ENCODE measurements around the gene KRTAP12-2. TPM values are rescaled to one million over a fixed set of nuclear protein-coding genes. Genes with fewer than 3 reads are reported as not detected.
"Not testable (repeated sequence)": the region's sequence is repeated elsewhere in the genome, so short reads cannot be mapped to it uniquely, and the experiment has no call there.

The KRTAP12-2 gene
- total RNA-seq, 2 donors from 2014 or later = not detected

DNA sequence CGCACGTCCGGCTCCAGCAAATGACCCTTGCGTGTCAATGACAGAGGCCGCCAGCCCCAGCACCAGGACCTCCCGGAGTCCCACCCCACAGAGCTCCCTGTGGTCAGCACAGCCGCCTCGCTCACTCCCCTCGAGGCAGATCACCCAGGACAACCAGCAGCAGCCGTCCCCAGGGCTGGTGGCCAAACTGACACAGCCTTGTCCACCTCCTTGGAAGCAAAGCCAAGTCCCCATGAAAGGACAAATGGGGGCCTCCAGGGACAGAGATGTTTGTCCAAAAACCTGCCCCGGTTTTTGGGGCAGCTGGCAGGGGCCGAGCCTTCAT, 27.4 kb downstream of the KRTAP12-2 start:
- Mint-ChIP-seq H3K27ac (no peak overlapping the region), H3K36me3 (ENCODE audit: low read depth) (no peaks in the 10 kb centered on the region), H3K9me3 (peaks cover 31% of the 10 kb centered on the region), H3K27me3 (ENCODE audit: insufficient read depth) (peaks cover 3% of the 10 kb centered on the region), H3K4me3 (no peak overlapping the region), H3K4me1 (peaks cover 2% of the 10 kb centered on the region)
- TF ChIP-seq, protein P1, sequence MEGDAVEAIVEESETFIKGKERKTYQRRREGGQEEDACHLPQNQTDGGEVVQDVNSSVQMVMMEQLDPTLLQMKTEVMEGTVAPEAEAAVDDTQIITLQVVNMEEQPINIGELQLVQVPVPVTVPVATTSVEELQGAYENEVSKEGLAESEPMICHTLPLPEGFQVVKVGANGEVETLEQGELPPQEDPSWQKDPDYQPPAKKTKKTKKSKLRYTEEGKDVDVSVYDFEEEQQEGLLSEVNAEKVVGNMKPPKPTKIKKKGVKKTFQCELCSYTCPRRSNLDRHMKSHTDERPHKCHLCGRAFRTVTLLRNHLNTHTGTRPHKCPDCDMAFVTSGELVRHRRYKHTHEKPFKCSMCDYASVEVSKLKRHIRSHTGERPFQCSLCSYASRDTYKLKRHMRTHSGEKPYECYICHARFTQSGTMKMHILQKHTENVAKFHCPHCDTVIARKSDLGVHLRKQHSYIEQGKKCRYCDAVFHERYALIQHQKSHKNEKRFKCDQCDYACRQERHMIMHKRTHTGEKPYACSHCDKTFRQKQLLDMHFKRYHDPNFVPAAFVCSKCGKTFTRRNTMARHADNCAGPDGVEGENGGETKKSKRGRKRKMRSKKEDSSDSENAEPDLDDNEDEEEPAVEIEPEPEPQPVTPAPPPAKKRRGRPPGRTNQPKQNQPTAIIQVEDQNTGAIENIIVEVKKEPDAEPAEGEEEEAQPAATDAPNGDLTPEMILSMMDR (conservative IDR thresholded peaks at IDR 0.05) = no peak
- 94 to 95% methylated on average over 7 to 12 of the region's 12 CpGs for WGBS, 2 experiments (ENCODE audit: insufficient coverage in 1 of 2, insufficient read length in 1 of 2)
- Histone ChIP-seq H3K27ac (ENCODE audit: low read depth, low read length) (no peak overlapping the region), H3K4me1 (ENCODE audit: control insufficient read depth, insufficient read depth, low read length) (no peaks in the 10 kb centered on the region), H3K9me3 (ENCODE audit: control insufficient read depth, low read length) (peaks cover 8% of the 10 kb centered on the region), H3K36me3 (ENCODE audit: control insufficient read depth, insufficient read depth, low read length) (no peaks in the 10 kb centered on the region), H3K27me3 (ENCODE audit: control insufficient read depth, insufficient read depth, low read length, poor library complexity, severe bottlenecking) (no peaks in the 10 kb centered on the region), H3K9ac (ENCODE audit: extremely low read depth, low read length, poor library complexity, severe bottlenecking) (no peak overlapping the region), H3K4me3 (ENCODE audit: low read length) (no peak overlapping the region)
- no peak for DNase-seq

DNA sequence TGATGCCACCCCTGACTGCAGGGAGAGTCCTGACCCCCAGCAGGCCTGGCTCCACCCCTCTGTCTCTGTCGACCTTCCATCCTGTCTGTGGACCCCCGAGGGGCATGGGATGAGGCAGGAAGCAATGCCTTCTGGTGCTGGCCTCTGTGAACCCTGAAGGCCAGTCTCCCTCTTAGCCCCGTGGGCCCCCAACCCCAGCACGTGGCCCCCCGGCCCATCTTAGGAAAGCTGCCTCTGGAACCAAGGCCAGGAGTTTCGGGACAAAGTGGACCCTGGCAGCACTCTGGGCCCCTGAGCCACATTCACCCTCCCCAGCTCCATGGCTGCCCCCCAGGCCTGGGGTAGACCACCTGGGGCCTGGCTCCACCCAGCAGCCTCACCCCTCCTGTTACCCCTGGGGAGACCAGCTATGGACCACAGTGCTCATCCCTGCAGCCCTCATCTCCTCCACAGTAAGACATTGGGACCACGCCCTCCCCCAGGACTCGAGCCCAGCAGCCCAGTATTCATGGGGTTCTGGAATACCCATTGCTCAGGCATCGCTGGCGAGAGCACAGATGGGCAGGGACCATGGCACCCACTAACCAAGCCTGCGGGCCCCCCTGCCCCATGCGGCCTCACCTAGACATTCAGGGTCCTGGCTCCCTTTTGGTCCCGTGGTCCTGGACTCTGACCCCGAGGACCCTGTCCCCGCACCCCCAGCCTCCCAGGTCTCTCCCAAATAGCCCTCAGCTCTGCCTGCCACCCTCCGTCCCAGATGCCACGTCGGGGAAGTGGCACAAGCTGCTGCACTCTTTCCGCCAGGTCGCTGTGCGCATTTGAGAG, 28.0 kb downstream of the KRTAP12-2 start:
- H3K4me1 Mint-ChIP-seq; H3K4me3 Mint-ChIP-seq; H3K36me3 Mint-ChIP-seq (ENCODE audit: low read depth); H3K27ac Mint-ChIP-seq; H3K9ac ChIP-seq (ENCODE audit: extremely low read depth, low read length, poor library complexity, severe bottlenecking); H3K4me3 ChIP-seq (ENCODE audit: low read length); H3K27ac ChIP-seq (ENCODE audit: low read depth, low read length); H3K27me3 Mint-ChIP-seq (ENCODE audit: insufficient read depth); H3K9me3 ChIP-seq (ENCODE audit: control insufficient read depth, low read length); H3K36me3 ChIP-seq (ENCODE audit: control insufficient read depth, insufficient read depth, low read length); H3K4me1 ChIP-seq (ENCODE audit: control insufficient read depth, insufficient read depth, low read length); H3K27me3 ChIP-seq (ENCODE audit: control insufficient read depth, insufficient read depth, low read length, poor library complexity, severe bottlenecking): not testable (repeated sequence)
- DNase-seq = peak; percentile 22
- 95% methylated on average over 11 to 16 of the region's 21 CpGs for WGBS, 2 experiments (ENCODE audit: insufficient coverage in 1 of 2, insufficient read length in 1 of 2)
- H3K9me3 Mint-ChIP-seq = peaks cover 25% of the 10 kb centered on the region

DNA sequence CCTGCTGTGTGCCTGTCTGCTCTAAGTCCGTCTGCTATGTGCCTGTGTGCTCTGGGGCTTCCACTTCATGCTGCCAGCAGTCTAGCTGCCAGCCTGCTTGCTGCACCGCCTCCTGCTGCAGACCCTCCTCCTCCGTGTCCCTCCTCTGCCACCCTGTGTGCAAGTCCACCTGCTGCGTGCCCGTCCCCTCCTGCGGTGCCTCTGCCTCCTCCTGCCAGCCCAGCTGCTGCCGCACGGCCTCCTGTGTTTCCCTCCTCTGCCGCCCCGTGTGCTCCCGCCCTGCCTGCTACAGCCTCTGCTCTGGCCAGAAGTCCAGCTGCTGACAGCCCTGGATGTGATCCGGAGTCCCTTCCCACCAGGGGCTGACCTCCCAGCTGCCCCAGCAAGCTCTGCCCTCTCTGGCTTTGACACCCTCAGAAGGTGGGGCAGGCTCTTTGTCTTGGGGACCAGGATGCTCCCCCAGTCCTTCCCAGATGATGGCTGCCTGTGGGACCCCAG, 28.8 kb downstream of the KRTAP12-2 start:
- H3K36me3 Mint-ChIP-seq (ENCODE audit: low read depth); H3K4me1 ChIP-seq (ENCODE audit: control insufficient read depth, insufficient read depth, low read length); H3K36me3 ChIP-seq (ENCODE audit: control insufficient read depth, insufficient read depth, low read length); H3K9ac ChIP-seq (ENCODE audit: extremely low read depth, low read length, poor library complexity, severe bottlenecking); H3K27ac ChIP-seq (ENCODE audit: low read depth, low read length); H3K4me1 Mint-ChIP-seq; H3K27me3 ChIP-seq (ENCODE audit: control insufficient read depth, insufficient read depth, low read length, poor library complexity, severe bottlenecking); H3K4me3 ChIP-seq (ENCODE audit: low read length); H3K9me3 ChIP-seq (ENCODE audit: control insufficient read depth, low read length); DNase-seq; H3K27me3 Mint-ChIP-seq (ENCODE audit: insufficient read depth); H3K4me3 Mint-ChIP-seq: not testable (repeated sequence)
- Mint-ChIP-seq H3K27ac (peak overlapping the region; percentile 15), H3K9me3 (peaks cover 17% of the 10 kb centered on the region)
- WGBS, 2 experiments (ENCODE audit: insufficient coverage in 1 of 2, insufficient read length in 1 of 2) = 80 to 86% methylated on average over 1 to 10 of the region's 12 CpGs

DNA sequence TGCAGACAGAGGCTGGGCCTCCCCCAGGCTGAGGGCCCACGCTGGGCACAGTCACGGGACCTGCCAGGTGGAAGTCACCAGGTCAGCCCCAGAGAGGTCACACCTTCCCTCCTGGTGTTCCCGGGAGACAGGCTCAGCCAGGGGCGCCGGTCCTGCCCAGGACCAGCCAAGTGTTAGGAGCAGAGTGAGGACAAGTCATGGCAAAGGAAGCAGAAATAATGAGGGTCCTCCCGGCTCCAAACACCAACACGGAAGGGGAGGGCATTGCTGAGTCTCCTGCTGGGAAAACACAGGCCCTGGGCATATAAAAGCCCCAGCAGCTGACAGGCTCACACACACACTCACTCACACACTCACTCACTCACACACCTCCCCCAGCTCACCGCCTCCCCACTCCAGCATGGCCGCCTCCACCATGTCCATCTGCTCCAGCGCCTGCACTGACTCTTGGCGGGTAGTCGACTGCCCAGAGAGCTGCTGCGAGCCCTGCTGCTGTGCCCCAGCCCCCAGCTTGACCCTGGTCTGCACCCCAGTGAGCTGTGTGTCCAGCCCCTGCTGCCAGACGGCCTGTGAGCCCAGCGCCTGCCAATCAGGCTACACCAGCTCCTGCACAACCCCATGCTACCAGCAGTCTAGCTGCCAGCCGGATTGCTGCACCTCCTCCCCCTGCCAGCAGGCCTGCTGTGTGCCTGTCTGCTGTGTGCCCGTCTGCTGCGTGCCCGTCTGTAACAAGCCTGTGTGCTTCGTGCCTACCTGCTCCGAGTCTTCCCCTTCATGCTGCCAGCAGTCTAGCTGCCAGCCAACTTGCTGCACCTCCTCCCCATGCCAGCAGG, 29.5 kb downstream of the KRTAP12-2 start, which contains the start of gene KRTAP10-10:
Gene KRTAP10-10, plus strand, starts transcription at position 339 of the 833 bp plus-strand sequence. Its CDS starts 62 bp downstream, at position 401.
- H3K27ac ChIP-seq (ENCODE audit: low read depth, low read length) = no peak within 1 kb of the TSS
- Mint-ChIP-seq H3K36me3 (ENCODE audit: low read depth) (no peaks in the 10 kb centered on the region), H3K9me3 (peaks cover 20% of the 10 kb centered on the region), H3K27ac (peak within 1 kb of the TSS; percentile 15), H3K27me3 (ENCODE audit: insufficient read depth) (no peaks in the 10 kb centered on the region), H3K4me3 (no peak within 1 kb of the TSS), H3K4me1 (peaks cover 2% of the 10 kb centered on the region)
- peak; percentile 47 for DNase-seq
- H3K9me3 ChIP-seq (ENCODE audit: control insufficient read depth, low read length) = peaks cover 5% of the 10 kb centered on the region
- H3K27me3 ChIP-seq (ENCODE audit: control insufficient read depth, insufficient read depth, low read length, poor library complexity, severe bottlenecking) = no peaks in the 10 kb centered on the region
- H3K4me1 ChIP-seq (ENCODE audit: control insufficient read depth, insufficient read depth, low read length) = no peaks in the 10 kb centered on the region
- 81 to 85% methylated on average over 7 to 21 of the region's 21 CpGs for WGBS, 2 experiments (ENCODE audit: insufficient coverage in 1 of 2, insufficient read length in 1 of 2)
- H3K4me3 ChIP-seq (ENCODE audit: low read length) = no peak within 1 kb of the TSS
- TF ChIP-seq, protein P1 (conservative IDR thresholded peaks at IDR 0.05) = no peak
- H3K9ac ChIP-seq (ENCODE audit: extremely low read depth, low read length, poor library complexity, severe bottlenecking) = no peak within 1 kb of the TSS
- H3K36me3 ChIP-seq (ENCODE audit: control insufficient read depth, insufficient read depth, low read length) = no peaks in the 10 kb centered on the region
